ENCODE measurements around the gene EPHA2.

DNA sequence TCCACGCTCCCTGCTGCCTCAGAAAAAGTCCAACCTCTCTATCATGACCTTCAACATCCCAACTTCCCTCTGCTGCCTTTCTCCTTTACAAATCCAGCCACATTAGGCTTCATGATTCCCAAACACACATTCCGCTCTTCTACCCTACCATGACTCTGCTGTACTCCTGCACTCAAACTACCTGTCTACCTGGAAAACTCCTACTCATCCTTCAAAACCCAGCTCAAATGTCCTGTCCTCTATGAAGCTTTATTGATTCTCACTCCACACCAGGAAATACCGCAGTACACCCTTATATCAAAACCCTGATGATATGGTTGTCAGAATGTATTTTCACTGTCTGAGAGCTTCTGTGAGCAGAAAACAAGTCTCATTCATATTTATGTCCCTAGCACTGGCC lies 47.7 kb upstream of the EPHA2 start:
- TF ChIP-seq, protein P1, sequence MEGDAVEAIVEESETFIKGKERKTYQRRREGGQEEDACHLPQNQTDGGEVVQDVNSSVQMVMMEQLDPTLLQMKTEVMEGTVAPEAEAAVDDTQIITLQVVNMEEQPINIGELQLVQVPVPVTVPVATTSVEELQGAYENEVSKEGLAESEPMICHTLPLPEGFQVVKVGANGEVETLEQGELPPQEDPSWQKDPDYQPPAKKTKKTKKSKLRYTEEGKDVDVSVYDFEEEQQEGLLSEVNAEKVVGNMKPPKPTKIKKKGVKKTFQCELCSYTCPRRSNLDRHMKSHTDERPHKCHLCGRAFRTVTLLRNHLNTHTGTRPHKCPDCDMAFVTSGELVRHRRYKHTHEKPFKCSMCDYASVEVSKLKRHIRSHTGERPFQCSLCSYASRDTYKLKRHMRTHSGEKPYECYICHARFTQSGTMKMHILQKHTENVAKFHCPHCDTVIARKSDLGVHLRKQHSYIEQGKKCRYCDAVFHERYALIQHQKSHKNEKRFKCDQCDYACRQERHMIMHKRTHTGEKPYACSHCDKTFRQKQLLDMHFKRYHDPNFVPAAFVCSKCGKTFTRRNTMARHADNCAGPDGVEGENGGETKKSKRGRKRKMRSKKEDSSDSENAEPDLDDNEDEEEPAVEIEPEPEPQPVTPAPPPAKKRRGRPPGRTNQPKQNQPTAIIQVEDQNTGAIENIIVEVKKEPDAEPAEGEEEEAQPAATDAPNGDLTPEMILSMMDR (IDR thresholded peaks at IDR 0.05): no peak
- TF ChIP-seq ZSCAN20 (CRISPR knock-in tag; IDR thresholded peaks at IDR 0.05): no peak
- TF ChIP-seq, protein P2, sequence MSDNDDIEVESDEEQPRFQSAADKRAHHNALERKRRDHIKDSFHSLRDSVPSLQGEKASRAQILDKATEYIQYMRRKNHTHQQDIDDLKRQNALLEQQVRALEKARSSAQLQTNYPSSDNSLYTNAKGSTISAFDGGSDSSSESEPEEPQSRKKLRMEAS (IDR thresholded peaks at IDR 0.05): no peak
- TF ChIP-seq RAD21 (conservative IDR thresholded peaks at IDR 0.05 in 1 of 2, IDR thresholded peaks at IDR 0.05 in 1 of 2): no peak
- TF ChIP-seq POLR2A (IDR thresholded peaks at IDR 0.05; ENCODE audit: low read length): no peak
- no peak for TF ChIP-seq CEBPB (IDR thresholded peaks at IDR 0.05)
- TF ChIP-seq, protein P3, sequence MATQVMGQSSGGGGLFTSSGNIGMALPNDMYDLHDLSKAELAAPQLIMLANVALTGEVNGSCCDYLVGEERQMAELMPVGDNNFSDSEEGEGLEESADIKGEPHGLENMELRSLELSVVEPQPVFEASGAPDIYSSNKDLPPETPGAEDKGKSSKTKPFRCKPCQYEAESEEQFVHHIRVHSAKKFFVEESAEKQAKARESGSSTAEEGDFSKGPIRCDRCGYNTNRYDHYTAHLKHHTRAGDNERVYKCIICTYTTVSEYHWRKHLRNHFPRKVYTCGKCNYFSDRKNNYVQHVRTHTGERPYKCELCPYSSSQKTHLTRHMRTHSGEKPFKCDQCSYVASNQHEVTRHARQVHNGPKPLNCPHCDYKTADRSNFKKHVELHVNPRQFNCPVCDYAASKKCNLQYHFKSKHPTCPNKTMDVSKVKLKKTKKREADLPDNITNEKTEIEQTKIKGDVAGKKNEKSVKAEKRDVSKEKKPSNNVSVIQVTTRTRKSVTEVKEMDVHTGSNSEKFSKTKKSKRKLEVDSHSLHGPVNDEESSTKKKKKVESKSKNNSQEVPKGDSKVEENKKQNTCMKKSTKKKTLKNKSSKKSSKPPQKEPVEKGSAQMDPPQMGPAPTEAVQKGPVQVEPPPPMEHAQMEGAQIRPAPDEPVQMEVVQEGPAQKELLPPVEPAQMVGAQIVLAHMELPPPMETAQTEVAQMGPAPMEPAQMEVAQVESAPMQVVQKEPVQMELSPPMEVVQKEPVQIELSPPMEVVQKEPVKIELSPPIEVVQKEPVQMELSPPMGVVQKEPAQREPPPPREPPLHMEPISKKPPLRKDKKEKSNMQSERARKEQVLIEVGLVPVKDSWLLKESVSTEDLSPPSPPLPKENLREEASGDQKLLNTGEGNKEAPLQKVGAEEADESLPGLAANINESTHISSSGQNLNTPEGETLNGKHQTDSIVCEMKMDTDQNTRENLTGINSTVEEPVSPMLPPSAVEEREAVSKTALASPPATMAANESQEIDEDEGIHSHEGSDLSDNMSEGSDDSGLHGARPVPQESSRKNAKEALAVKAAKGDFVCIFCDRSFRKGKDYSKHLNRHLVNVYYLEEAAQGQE (IDR thresholded peaks at IDR 0.05): no peak
- TF ChIP-seq CBX2 (IDR thresholded peaks at IDR 0.05; ENCODE audit: borderline replicate concordance, low read depth): no peak
- no peak for TF ChIP-seq KDM5A (IDR thresholded peaks at IDR 0.05)
- TF ChIP-seq, protein P4, sequence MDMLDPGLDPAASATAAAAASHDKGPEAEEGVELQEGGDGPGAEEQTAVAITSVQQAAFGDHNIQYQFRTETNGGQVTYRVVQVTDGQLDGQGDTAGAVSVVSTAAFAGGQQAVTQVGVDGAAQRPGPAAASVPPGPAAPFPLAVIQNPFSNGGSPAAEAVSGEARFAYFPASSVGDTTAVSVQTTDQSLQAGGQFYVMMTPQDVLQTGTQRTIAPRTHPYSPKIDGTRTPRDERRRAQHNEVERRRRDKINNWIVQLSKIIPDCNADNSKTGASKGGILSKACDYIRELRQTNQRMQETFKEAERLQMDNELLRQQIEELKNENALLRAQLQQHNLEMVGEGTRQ (IDR thresholded peaks at IDR 0.05): no peak

Measured in A549 (cell line).